ENCODE data around the gene DNAJC24. TPM values are rescaled to one million over a fixed set of nuclear protein-coding genes. Genes with fewer than 3 reads are reported as not detected.

Gene DNAJC24
- total and polyA plus RNA-seq, 9 of the 15 experiments (the other 6 are each of a cell fraction or from before 2014, with no cell fraction given), result 12.2 to 31.9 (median 16.9) TPM

DNA sequence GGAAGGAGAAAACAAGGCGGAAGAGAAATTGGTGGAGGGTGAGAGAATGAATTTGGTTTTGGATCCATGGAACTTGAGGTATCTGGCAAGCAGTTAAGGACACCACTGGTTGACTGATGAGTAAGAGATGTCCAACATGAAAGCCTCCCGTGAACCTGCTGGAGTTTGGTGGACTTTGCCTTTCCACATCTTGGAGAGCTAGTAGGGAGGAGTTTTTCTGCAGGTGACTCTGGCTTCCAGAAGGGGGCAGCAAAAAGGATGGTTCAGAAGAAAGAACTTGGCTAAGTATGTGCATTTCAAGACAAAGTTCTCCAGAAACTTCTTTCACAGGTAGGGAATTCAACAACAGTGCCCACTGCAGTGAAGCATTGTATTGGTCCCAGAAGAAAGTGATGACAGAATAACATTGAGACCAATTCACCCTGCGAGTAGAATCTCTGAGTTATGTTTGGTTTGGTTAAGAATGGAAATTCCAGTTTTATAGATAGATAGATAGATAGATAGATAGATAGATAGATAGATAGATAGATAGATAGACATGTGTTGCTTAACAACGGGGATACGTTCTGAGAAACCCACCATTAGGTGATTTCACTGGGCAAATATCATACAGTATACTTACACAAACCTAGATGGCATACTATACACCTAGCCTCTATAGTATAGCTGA lies 28.6 kb upstream of the DNAJC24 start:
- ATAC-seq, result peak; percentile 73
- BruUV-seq (replicated peaks), result no TSS peak
- Histone ChIP-seq H3K79me2 (ENCODE audit: control insufficient read depth, insufficient read depth, low read length) (no peaks in the 10 kb centered on the region), H3K36me3 (ENCODE audit: control insufficient read depth, insufficient read depth, low read length) (no peaks in the 10 kb centered on the region), H3K9ac (ENCODE audit: insufficient read depth in 1 of 2, low read depth in 2 of 2, low read length in 2 of 2) (no peak overlapping the region), H4K20me1 (replicated peaks; ENCODE audit: control insufficient read depth, insufficient read depth, low read length) (no peaks in the 10 kb centered on the region), H3K9me1 (ENCODE audit: control insufficient read depth, insufficient read depth, low read length) (no peaks in the 10 kb centered on the region), H3K4me3 (no peak overlapping the region), H3K27me3 (ENCODE audit: control insufficient read depth in 2 of 2, insufficient read depth in 2 of 2, low read length in 2 of 2) (no peaks in the 10 kb centered on the region), H3K4me2 (ENCODE audit: insufficient read depth, low read length) (no peak overlapping the region), H2AFZ (ENCODE audit: low read depth, low read length) (no peak overlapping the region), H3K9me3 (replicated peaks; ENCODE audit: control insufficient read depth, insufficient read depth, low read depth, low read length) (no peaks in the 10 kb centered on the region), H3K27ac (ENCODE audit: extremely low read depth, low read depth, low read length) (no peak overlapping the region), H3K4me1 (replicated peaks in 1 of 2; ENCODE audit: control insufficient read depth in 2 of 2, insufficient read depth in 2 of 2, low read length in 2 of 2) (no peaks in the 10 kb centered on the region)
- intact Hi-C loops (cut with micrococcal nuclease), result loop anchor here (1.0 kb wide), 1 partner anchor 530 kb away; no protein-coding TSS in a partner anchor
- DNase-seq (ENCODE audit: extremely low read depth in 1 of 4, low spot score in 3 of 4), result peak; percentile 19 to 39 (median 24)
- ChIA-PET CTCF (ENCODE audit: low intra/inter-chr PET ratio) (no interaction called here), POLR2A (no interaction called here)
- in situ Hi-C loops (cut with MboI), result no loop called here
- WGBS (ENCODE audit: insufficient coverage, low coverage, missing lambda C conversion rate), result 6% methylated on average over 5 of the region's 5 CpGs
- peak; percentile 52 for FAIRE-seq
- TF ChIP-seq CTBP1 (IDR thresholded peaks at IDR 0.05; ENCODE audit: borderline replicate concordance) (no peak), LEF1 (IDR thresholded peaks at IDR 0.05) (no peak), CTCF (IDR thresholded peaks at IDR 0.05 in 2 of 3, conservative IDR thresholded peaks at IDR 0.05 in 1 of 3; ENCODE audit: insufficient read depth in 2 of 3, low read depth in 1 of 3, low read length in 3 of 3) (peak; percentile 43 to 61 (median 60); a peak in 5 of 6 replicates), ARID4B (CRISPR knock-in tag; IDR thresholded peaks at IDR 0.05) (no peak), NELFE (IDR thresholded peaks at IDR 0.05; ENCODE audit: insufficient read depth, insufficient read length) (no peak), ZBTB8A (IDR thresholded peaks at IDR 0.05; ENCODE audit: partially characterized antibody) (no peak), RAD21 (CRISPR knock-in tag; conservative IDR thresholded peaks at IDR 0.05 in 1 of 2, IDR thresholded peaks at IDR 0.05 in 1 of 2) (peak in 1 of 2 experiments; percentile 57; a peak in 2 of 4 replicates), SMC3 (conservative IDR thresholded peaks at IDR 0.05; ENCODE audit: insufficient read depth, low read depth, low read length) (peak; percentile 38; the same call in 1 of the 2 replicates), ZNF766 (CRISPR knock-in tag; conservative IDR thresholded peaks at IDR 0.05) (no peak), ZNF518B (CRISPR knock-in tag; IDR thresholded peaks at IDR 0.05) (no peak), DACH1 (IDR thresholded peaks at IDR 0.05; ENCODE audit: partially characterized antibody) (peak; percentile 69)

All from K562 (cell line).